H1 (cell line): ENCODE measurements around the gene CIT. TPM values are rescaled to one million over a fixed set of nuclear protein-coding genes. Genes with fewer than 3 reads are reported as not detected.

Source experiments
- CTCF ChIA-PET: fragments of 300-600 bp; sonication (Branson Sonifier 250); formaldehyde crosslinking; loops from one replicate; lab custom pipeline; 2021; ENCODE audit not compliant: partially characterized antibody; lab: Charles Lee
- POLR2A ChIA-PET: fragments of 300-600 bp; sonication (Branson Sonifier 250); formaldehyde crosslinking; loops from one replicate; lab custom pipeline; 2021; ENCODE audit warnings: inconsistent platforms; ENCODE audit not compliant: partially characterized antibody; lab: Charles Lee
- DNase-seq, 2 experiments: peaks; one replicate each; pipeline versions ENCODE4 v3.0.0 to v3.0.0-alpha.2; 2010 to 2022; ENCODE audit warnings: low spot score in 2 of 2, low read depth in 1 of 2, mixed read lengths in 1 of 2
- FAIRE-seq: peaks from 2 replicates; lab custom pipeline; 2011; peaks lifted over from hg19 to GRCh38; lab: Jason Lieb, UNC
- H2AFZ ChIP-seq: 2 replicates; pipeline ENCODE4 v1.8.1; 2012; ENCODE audit warnings: low read length, inconsistent platforms
- H2AK5ac ChIP-seq: 2 replicates; pipeline ENCODE4 v1.6.1; 2013; ENCODE audit warnings: low read depth, low read length
- H2BK120ac ChIP-seq: replicated peaks from 2 replicates; pipeline ENCODE3; 2013; ENCODE audit warnings: low read depth, low read length, inconsistent platforms
- H2BK12ac ChIP-seq: 2 replicates; pipeline ENCODE4 v1.6.1; 2013; ENCODE audit warnings: low read depth, low read length
- H2BK15ac ChIP-seq: 2 replicates; pipeline ENCODE4 v1.6.1; 2013; ENCODE audit warnings: low read length
- H2BK20ac ChIP-seq: 2 replicates; pipeline ENCODE4 v1.6.1; 2013; ENCODE audit warnings: low read length
- H2BK5ac ChIP-seq: 2 replicates; pipeline ENCODE4 v1.6.1; 2013; ENCODE audit warnings: low read depth, low read length
- H3K14ac ChIP-seq: 2 replicates; pipeline ENCODE4 v1.6.1; 2013; ENCODE audit warnings: inconsistent platforms; ENCODE audit not compliant: insufficient read length
- H3K18ac ChIP-seq: 2 replicates; pipeline ENCODE4 v1.6.1; 2013; ENCODE audit warnings: low read length; ENCODE audit errors: extremely low read depth
- H3K23ac ChIP-seq: 2 replicates; pipeline ENCODE4 v1.6.1; 2013; ENCODE audit warnings: inconsistent platforms; ENCODE audit not compliant: insufficient read length
- H3K23me2 ChIP-seq: 2 replicates; pipeline ENCODE4 v1.6.1; 2013; ENCODE audit warnings: low read depth, low read length
- H3K27ac ChIP-seq: 2 replicates; pipeline ENCODE4 v1.6.1; 2011; ENCODE audit warnings: low read depth, low read length, inconsistent platforms
- H3K27me3 ChIP-seq, 4 experiments: replicated peaks in 1 of 4; 1 replicate in 1 of 4; 2 replicates in 3 of 4; pipeline versions ENCODE4 v1.6.1 to v1.8.1; 2011 to 2013; ENCODE audit warnings: low read length in 3 of 4, mild to moderate bottlenecking in 3 of 4, inconsistent platforms in 2 of 4, mixed read lengths in 2 of 4, moderate library complexity in 1 of 4; ENCODE audit not compliant: control insufficient read depth in 3 of 4, insufficient read depth in 3 of 4; ENCODE audit errors: extremely low read depth in 1 of 4
- H3K36me3 ChIP-seq, 4 experiments: 2 replicates each; pipeline versions ENCODE4 v1.6.1 to v1.8.1; 2011 to 2013; ENCODE audit warnings: mild to moderate bottlenecking in 4 of 4, low read length in 3 of 4, moderate library complexity in 2 of 4, control low read depth in 1 of 4, inconsistent platforms in 1 of 4; ENCODE audit not compliant: insufficient read depth in 4 of 4, control insufficient read depth in 2 of 4
- H3K4ac ChIP-seq: replicated peaks from 2 replicates; pipeline ENCODE3; 2013; ENCODE audit warnings: low read length, low read depth, mixed read lengths, inconsistent platforms; ENCODE audit not compliant: insufficient read length
- H3K4me1 ChIP-seq, 4 experiments: replicated peaks in 1 of 4; 1 replicate in 1 of 4; 2 replicates in 3 of 4; pipeline versions ENCODE4 v1.6.1 to v1.8.1; 2011 to 2013; ENCODE audit warnings: low read length in 3 of 4, inconsistent platforms in 2 of 4, mixed read lengths in 1 of 4; ENCODE audit not compliant: insufficient read depth in 4 of 4, control insufficient read depth in 3 of 4
- H3K4me2 ChIP-seq, 2 experiments: 2 replicates each; pipeline versions ENCODE4 v1.6.1 to v1.8.1; 2011 to 2013; ENCODE audit warnings: low read depth in 2 of 2, low read length in 2 of 2, control low read depth in 1 of 2, inconsistent platforms in 1 of 2, mild to moderate bottlenecking in 1 of 2; ENCODE audit not compliant: insufficient read depth in 1 of 2
- H3K4me3 ChIP-seq, 4 experiments: fragments of 200-600, 300-600 bp in 1 of 4; sonication (generic), shearing (Covaris generic), sonication (Bioruptor Twin) in 1 of 4; 2 replicates each; pipeline versions ENCODE4 v1.5.1 to v1.8.1; 2011 to 2016; ENCODE audit warnings: low read length in 4 of 4, low read depth in 3 of 4, control low read depth in 2 of 4, inconsistent platforms in 2 of 4, mild to moderate bottlenecking in 2 of 4, mixed read lengths in 1 of 4, moderate library complexity in 1 of 4; ENCODE audit not compliant: insufficient read depth in 2 of 4; ENCODE audit errors: extremely low read depth in 1 of 4
- H3K56ac ChIP-seq: replicated peaks from 2 replicates; pipeline ENCODE3; 2013; ENCODE audit warnings: low read depth, mild to moderate bottlenecking, mixed read lengths, low read length, inconsistent platforms; ENCODE audit not compliant: insufficient read length
- H3K79me1 ChIP-seq: 2 replicates; pipeline ENCODE4 v1.6.1; 2013; ENCODE audit warnings: low read depth, low read length, control low read depth
- H3K79me2 ChIP-seq, 2 experiments: 2 replicates each; pipeline versions ENCODE4 v1.6.1 to v1.8.1; 2012 to 2013; ENCODE audit warnings: low read length in 2 of 2, mild to moderate bottlenecking in 2 of 2, inconsistent platforms in 1 of 2; ENCODE audit not compliant: insufficient read depth in 2 of 2, control insufficient read depth in 1 of 2
- H3K9ac ChIP-seq, 4 experiments: replicated peaks in 1 of 4; 1 replicate in 1 of 4; 2 replicates in 3 of 4; pipeline versions ENCODE4 v1.6.1 to v1.8.1; 2011 to 2013; ENCODE audit warnings: low read depth in 3 of 4, low read length in 3 of 4, control low read depth in 2 of 4, mild to moderate bottlenecking in 2 of 4, moderate library complexity in 2 of 4, inconsistent platforms in 1 of 4; ENCODE audit errors: extremely low read depth in 1 of 4
- H3K9me3 ChIP-seq, 2 experiments: 2 replicates each; pipeline versions ENCODE4 v1.6.1 to v1.8.1; 2012 to 2013; ENCODE audit warnings: mild to moderate bottlenecking in 2 of 2, moderate library complexity in 2 of 2, control low read depth in 1 of 2, inconsistent platforms in 1 of 2, low read depth in 1 of 2, low read length in 1 of 2, mixed read lengths in 1 of 2; ENCODE audit not compliant: insufficient read depth in 2 of 2
- H4K20me1 ChIP-seq, 2 experiments: replicated peaks in 1 of 2; 2 replicates each; pipeline versions ENCODE3 to v1.8.1; 2011 to 2013; ENCODE audit warnings: inconsistent platforms in 2 of 2, low read length in 2 of 2, mild to moderate bottlenecking in 1 of 2; ENCODE audit not compliant: insufficient read depth in 2 of 2, control insufficient read depth in 1 of 2
- H4K5ac ChIP-seq: 2 replicates; pipeline ENCODE4 v1.6.1; 2013; ENCODE audit warnings: low read length, low read depth, mixed read lengths, inconsistent platforms; ENCODE audit not compliant: insufficient read length
- H4K8ac ChIP-seq: 2 replicates; pipeline ENCODE4 v1.8.0; 2013; ENCODE audit warnings: mild to moderate bottlenecking, moderate library complexity, low read length, inconsistent platforms; ENCODE audit not compliant: insufficient read depth; ENCODE audit errors: extremely low read depth
- H4K91ac ChIP-seq: replicated peaks from 2 replicates; pipeline ENCODE3; 2013; ENCODE audit warnings: low read length, mixed read lengths, inconsistent platforms; ENCODE audit not compliant: insufficient read length
- BRCA1 ChIP-seq: IDR thresholded peaks from 2 replicates; pipeline ENCODE4 v1.6.1; 2012; ENCODE audit warnings: low read depth, low read length, improper control_type of control experiment
- CHD1 ChIP-seq: IDR thresholded peaks from 2 replicates; pipeline ENCODE4 v1.6.1; 2012; ENCODE audit warnings: low read depth, low read length, improper control_type of control experiment
- CTCF ChIP-seq, 3 experiments: IDR thresholded peaks; 1 replicate in 2 of 3; 2 replicates in 1 of 3; pipeline versions ENCODE4 v1.5.1 to v1.6.1; 2011; ENCODE audit warnings: low read length in 3 of 3, mild to moderate bottlenecking in 3 of 3, inconsistent platforms in 2 of 3, low read depth in 1 of 3, moderate library complexity in 1 of 3; ENCODE audit not compliant: insufficient read depth in 1 of 3; ENCODE audit errors: control extremely low read depth in 1 of 3
- FOSL1 ChIP-seq: IDR thresholded peaks from 2 replicates; pipeline ENCODE4 v1.6.1; 2011; ENCODE audit warnings: mild to moderate bottlenecking, low read depth, low read length, moderate library complexity; ENCODE audit not compliant: insufficient read depth
- RAD21 ChIP-seq, 2 experiments: IDR thresholded peaks in 1 of 2; conservative IDR thresholded peaks in 1 of 2; 2 replicates each; pipeline ENCODE4 v1.6.1; 2011; ENCODE audit warnings: low read depth in 2 of 2, low read length in 2 of 2, improper control_type of control experiment in 1 of 2, inconsistent platforms in 1 of 2, mild to moderate bottlenecking in 1 of 2, moderate library complexity in 1 of 2
- TEAD4 ChIP-seq: IDR thresholded peaks from 2 replicates; pipeline ENCODE4 v1.6.1; 2012; ENCODE audit warnings: low read depth, low read length, inconsistent platforms, mixed read lengths
- whole genome bisulfite sequencing, 2 experiments: shearing (Covaris generic) in 1 of 2; methylation state at CpG; one replicate each; pipeline versions ENCODE4 v1.1.6 to v1.1.7; 2013 to 2015; ENCODE audit warnings: low lambda C conversion rate in 2 of 2, mixed read lengths in 2 of 2, inconsistent platforms in 1 of 2, low coverage in 1 of 2, missing lambda C conversion rate in 1 of 2; ENCODE audit not compliant: insufficient replicate concordance in 2 of 2, insufficient coverage in 1 of 2, insufficient read length in 1 of 2; ENCODE audit errors: extremely low coverage in 1 of 2, missing lambda C conversion rate in 1 of 2; 5-methylcytosine and 5-hydroxymethylcytosine counted together
- polyA plus RNA-seq, 7 experiments: library from polyadenylated mRNA; depleted of rRNA in 3 of 7; stranded (reverse) in 5 of 7; unstranded in 2 of 7; fragments of >200 nt in 5 of 7; fragments of 200-250 nt in 2 of 7; gene quantifications; 1 replicate in 5 of 7; 2 replicates in 1 of 7; 4 replicates in 1 of 7; pipeline versions ENCODE4 v1.2.1 to v1.2.3, GENCODE V29; 2011 to 2013; ENCODE audit warnings: missing spikeins in 2 of 7, mixed read lengths in 2 of 7
- total RNA-seq: library from RNA; stranded (reverse); fragmentation: NEBNext Ultra II Directional; extraction: Animal tissue kit (Norgen Biotek cat#: 25700); gene quantifications from 2 replicates; pipeline ENCODE4 v1.2.1, GENCODE V29; 2021

CIT gene
- total and polyA plus RNA-seq, 2 of the 8 experiments (the other 6 are each of a cell fraction or from before 2014, with no cell fraction given), result 17.1 to 60.9 TPM

GRCh38 chr12:119649202-119649808, 227.8 kb downstream of the CIT start:
- ChIA-PET POLR2A (no interaction called here), CTCF (interaction anchor here (0.6 to 3.2 kb wide), 25 partner anchors 9 to 500 kb away, joined by 3 to 15 read pairs (median 3); partner anchors contain the start of gene PRKAB1)
- no peak overlapping the region for H2BK20ac ChIP-seq
- no peak overlapping the region for H2AFZ ChIP-seq
- no peak overlapping the region for H2AK5ac ChIP-seq
- DNase-seq (no peak), FAIRE-seq (no peak)
- H4K91ac ChIP-seq, result no peak overlapping the region
- TF ChIP-seq BRCA1 (no peak), CTCF (IDR thresholded peaks at IDR 0.05; ENCODE audit: control extremely low read depth in 1 of 3, insufficient read depth in 1 of 3, low read depth in 1 of 3, low read length in 3 of 3) (peak in 2 of 3 experiments; percentile 50 to 74; a peak in 2 of 4 replicates), TEAD4 (peak; percentile 61; the same call in 1 of the 2 replicates), CHD1 (no peak), RAD21 (IDR thresholded peaks at IDR 0.05 in 1 of 2, conservative IDR thresholded peaks at IDR 0.05 in 1 of 2; ENCODE audit: low read depth in 2 of 2, low read length in 2 of 2) (peak; percentile 72), FOSL1 (no peak)
- no peaks in the 10 kb centered on the region for H4K20me1 ChIP-seq
- H3K4me3 ChIP-seq, result no peak overlapping the region
- no peaks in the 10 kb centered on the region for H3K4me1 ChIP-seq
- no peak overlapping the region for H3K18ac ChIP-seq
- no peak overlapping the region for H2BK15ac ChIP-seq
- no peak overlapping the region for H3K14ac ChIP-seq
- no peaks in the 10 kb centered on the region for H3K27me3 ChIP-seq
- H3K36me3 ChIP-seq, result no peaks in the 10 kb centered on the region
- H3K4ac ChIP-seq, result no peak overlapping the region
- no peak overlapping the region for H2BK12ac ChIP-seq
- peaks cover 9 to 14% of the 10 kb centered on the region in 2 experiments; a peak in 2 of 4 replicates for H3K9me3 ChIP-seq
- 67% methylated on average over 4 of the region's 4 CpGs; no CpG with 5 or more reads in 1 of the 2 experiments for WGBS, 2 experiments
- H3K23ac ChIP-seq, result no peak overlapping the region
- no peak overlapping the region for H3K56ac ChIP-seq
- no peak overlapping the region for H3K9ac ChIP-seq
- no peak overlapping the region for H3K27ac ChIP-seq
- no peak overlapping the region for H4K5ac ChIP-seq
- no peaks in the 10 kb centered on the region for H3K79me2 ChIP-seq
- no peaks in the 10 kb centered on the region for H3K23me2 ChIP-seq
- no peak overlapping the region for H3K4me2 ChIP-seq
- no peaks in the 10 kb centered on the region for H3K79me1 ChIP-seq
- no peak overlapping the region for H2BK120ac ChIP-seq
- H4K8ac ChIP-seq, result no peak overlapping the region
- no peak overlapping the region for H2BK5ac ChIP-seq
